IPS-11a (cell line): ENCODE data around the gene ACTN1.
"Not testable (repeated sequence)": the region's sequence is repeated elsewhere in the genome, so short reads cannot be mapped to it uniquely, and the experiment has no call there.

Experiments
- H3K4me3 ChIP-seq: one replicate; pipeline ENCODE4 v1.5.1; 2013; ENCODE audit warnings: low read depth, low read length, control low read depth

Gene ACTN1

DNA sequence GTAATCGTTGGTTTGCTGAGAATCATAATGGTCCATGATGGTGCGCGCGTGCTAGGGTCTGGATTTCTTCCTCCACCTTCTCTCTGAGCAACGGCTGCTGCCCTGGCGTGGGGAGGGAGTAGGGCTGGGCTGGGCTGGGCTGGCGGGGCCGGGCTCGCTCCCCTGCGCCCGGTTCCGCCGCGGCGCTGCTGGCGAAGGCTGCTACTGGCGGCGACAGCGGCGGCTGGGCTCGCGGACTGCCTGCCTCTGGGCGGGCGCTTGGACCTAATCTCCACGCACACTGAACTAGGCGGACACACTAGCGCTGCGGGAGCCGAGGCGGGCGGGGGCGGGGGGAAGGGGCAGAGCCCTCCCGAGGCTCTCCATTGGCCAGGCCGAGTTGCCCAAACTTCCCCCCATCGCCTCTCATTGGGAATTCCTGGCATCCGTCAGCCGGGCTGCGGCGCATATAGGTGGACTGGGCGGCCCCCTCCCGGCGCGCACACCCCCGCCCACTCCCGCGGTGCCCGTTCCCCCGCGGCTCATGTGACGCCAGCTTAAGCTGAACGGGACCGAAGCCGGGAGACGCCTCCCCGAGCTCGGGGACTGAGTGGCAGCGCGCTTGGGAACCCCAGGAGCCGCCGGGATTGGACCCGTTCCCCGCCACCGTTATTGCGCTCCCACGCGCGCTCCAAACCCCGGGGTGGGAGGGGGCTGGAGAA, at the start of gene ACTN1:
Gene ACTN1, minus strand, starts transcription at position 282 of the 701 bp plus-strand sequence. Its CDS starts 246 bp downstream, at position 36.
- H3K4me3 ChIP-seq, result peak within 1 kb of the TSS; percentile 94

GRCh38 chr14:69027242-69027913, 48.3 kb upstream of the ACTN1 start:
- H3K4me3 ChIP-seq, result no peak overlapping the region

DNA sequence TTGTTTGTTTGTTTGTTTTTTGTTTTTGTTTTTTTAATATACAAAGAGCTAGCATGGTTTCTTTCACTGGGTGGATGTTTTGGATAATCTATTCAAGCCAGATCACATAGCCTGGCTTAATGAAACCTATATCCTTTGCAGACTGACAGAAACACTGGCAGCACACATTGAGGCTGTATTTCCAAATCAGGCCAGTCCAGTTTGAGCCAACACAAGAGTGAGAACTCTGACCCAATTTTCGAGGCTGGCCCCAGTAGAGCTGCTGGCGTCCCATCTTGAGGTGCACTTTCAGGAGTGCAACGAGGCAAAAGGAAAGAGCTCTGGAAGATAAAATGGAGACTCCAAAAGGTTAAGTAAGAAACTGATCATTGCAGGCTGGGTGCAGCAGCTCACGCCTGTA, 43.9 kb upstream of the ACTN1 start:
- H3K4me3 ChIP-seq, result no peak overlapping the region

DNA sequence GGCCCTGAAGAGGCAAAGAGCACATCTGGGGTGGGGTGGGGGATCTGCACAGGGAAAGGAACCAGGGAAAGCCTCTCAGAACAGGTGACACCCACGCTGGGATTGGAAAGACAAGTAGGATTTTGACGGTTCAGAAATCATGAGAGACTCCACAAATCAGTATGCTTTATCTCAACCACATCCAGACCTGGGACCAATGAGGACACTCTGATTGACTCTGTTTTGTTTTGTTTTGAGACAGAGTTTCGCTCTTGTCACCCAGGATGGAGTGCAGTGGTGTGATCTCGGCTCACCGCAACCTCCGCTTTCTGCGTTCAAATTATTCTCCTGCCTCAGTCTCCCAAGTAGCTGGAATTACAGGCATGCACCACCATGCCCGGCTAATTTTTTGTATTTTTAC, 43.0 kb upstream of the ACTN1 start:
- not testable (repeated sequence) for H3K4me3 ChIP-seq

DNA sequence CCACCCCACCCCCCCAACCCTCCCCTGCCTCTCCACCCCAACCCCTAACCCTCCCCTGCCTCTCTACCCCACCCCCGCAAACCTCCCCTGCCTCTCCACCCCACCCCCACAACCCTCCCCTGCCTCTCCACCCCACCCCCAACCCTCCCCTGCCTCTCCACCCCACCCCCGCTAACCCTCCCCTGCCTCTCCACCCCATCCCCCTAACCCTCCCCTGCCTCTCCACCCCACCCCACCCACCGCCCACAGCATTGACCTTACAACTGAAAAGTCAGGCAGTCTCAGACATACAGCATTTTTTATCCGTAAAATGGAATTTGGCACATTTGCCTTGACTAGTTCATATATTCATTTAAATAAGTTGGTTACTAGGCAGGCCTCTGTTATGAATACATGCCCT, 38.6 kb upstream of the ACTN1 start:
- no peak overlapping the region for H3K4me3 ChIP-seq

- no peak overlapping the region for H3K4me3 ChIP-seq
Observed at GRCh38 chr14:69014829-69015259, 35.7 kb upstream of the ACTN1 start.

DNA sequence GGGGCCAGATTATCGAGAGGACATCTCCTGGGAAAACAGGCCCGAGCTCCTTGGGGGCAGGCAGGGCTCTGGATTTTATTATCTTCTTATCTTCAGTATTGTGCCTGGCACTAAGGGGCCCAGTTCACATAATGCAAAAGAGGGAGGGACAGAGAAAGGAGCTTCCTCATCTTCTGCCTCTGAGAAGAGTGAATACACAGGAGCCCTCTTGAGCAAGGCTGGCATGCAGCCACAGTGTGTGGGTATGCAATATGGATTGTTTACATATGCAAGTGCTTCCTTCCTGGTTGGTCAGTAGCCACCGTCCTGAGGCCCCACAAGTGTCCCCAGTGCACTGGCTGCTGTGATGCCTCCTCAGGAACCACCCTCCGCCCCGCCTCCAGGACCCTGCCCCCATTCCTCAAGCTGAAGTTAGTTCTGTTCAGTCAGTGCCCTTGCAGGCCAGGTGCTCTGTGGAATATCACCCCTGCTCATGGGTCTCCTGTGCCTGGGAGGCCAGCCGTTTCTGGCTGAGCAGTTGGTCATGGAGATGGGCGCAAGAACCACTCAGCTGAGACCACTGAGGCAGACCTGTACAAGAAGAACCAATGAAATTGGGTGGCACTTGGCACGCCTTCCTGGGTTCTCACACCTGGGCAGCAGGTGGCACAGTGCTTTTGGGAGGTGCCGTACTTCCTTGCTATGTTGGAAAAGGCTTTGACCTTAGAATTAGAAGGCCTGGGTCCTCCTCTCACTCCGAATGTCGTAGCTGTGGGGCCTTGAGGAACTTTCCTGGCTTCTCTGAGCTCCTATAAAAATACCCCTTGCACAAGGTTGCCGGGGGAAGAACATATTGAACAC, 35.1 kb upstream of the ACTN1 start:
- H3K4me3 ChIP-seq, result no peak overlapping the region

GRCh38 chr14:69012256-69012953, 33.3 kb upstream of the ACTN1 start:
- H3K4me3 ChIP-seq, result no peak overlapping the region

GRCh38 chr14:69010648-69011047, 31.5 kb upstream of the ACTN1 start:
- no peak overlapping the region for H3K4me3 ChIP-seq

DNA sequence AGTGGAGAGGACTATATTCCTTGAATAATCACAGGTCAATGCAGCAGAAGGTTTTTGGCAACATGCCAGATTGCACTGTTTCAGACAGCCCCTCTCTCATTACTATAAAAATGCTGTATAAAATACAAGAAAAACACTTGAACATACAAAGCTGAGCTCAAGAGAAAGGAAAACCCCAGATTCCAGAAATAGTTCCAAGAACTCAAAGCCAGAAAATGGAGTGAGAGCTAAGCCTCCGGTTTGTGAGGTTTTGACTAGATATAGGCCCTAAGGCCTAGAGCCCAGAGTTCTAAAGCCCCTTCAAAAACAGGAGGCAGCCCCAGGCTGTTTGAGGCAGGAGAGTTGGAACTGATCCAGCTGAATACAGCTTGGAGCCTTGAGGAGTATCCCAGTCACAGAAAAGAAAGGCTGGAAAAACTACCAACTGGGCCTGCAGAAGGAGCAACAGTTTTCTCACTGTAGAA, 29.4 kb upstream of the ACTN1 start:
- no peak overlapping the region for H3K4me3 ChIP-seq

- no peak overlapping the region for H3K4me3 ChIP-seq
Observed at GRCh38 chr14:69006346-69006745, 27.2 kb upstream of the ACTN1 start.

GRCh38 chr14:69005432-69006148, 26.5 kb upstream of the ACTN1 start:
- H3K4me3 ChIP-seq, result no peak overlapping the region

DNA sequence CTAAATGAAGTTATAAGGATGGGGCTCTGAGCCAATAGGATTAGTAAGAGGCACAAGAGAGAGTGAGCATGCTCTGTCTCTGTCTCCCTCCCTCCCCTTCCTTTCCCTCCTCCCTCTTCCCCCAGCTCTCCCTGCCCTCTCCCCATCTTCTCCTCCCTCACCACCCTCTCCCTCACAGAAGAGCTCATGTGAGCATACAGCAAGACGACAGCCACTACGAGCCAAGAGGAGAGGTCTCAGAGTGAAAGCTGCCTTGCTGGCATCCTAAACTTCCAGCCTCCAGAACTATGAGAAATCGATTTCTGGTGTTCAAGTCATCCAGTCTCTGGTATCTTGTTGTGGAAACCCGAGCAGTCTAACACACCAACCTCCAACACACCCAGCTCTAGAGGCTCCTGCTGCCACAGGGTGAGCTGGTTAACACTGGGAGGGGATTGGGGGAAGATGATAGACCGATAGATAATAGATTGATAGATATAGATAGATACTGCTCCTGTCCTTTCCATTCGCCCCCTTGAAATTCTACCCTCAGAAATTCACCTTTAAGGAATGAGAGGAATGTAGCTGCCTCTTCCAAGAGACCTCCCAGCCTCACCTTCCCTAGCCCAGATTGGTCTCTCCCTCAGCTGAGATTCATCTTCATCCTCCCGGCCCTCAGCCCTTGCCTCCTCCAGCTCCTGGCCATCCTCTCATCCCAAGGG, 25.8 kb upstream of the ACTN1 start:
- H3K4me3 ChIP-seq, result no peak overlapping the region

DNA sequence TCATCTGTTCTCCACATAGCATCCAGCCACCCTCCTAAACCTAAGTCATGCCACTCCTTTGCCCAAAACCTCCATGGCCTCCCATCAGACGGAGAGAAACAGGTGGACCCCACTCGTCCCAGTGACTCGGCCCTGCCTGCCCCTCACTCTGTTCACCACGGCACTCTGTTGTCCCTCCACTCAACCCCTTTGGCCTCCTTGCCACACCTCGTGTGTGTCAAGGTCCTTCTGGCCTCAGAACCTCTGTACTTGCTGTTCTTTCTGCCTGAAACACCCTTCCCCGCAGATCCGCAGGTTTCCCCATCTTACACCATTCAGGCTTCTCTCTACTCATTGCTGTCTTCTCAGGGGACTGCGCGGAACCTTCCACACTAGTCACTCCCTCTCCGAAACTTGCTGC, 24.5 kb upstream of the ACTN1 start:
- H3K4me3 ChIP-seq, result no peak overlapping the region

DNA sequence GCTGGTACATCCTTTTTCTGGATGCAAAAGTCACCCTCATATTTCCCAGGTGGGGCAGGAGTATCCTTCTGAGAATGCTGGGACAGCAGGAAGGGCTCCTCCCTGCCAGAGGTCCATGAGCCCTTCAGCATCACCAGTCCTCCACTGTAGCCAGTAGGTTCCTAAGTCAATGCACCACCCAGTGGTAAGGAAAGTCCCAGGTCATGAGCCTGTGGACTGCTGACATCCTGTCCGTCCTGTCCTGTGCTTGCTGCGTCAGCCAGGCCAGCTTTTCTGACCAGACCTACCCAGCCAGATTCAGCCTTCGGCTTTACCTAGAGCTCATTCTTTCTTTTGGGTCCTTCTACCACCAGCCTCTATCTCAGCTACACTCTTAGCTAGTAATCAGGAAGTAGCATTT, 23.0 kb upstream of the ACTN1 start:
- no peak overlapping the region for H3K4me3 ChIP-seq

- H3K4me3 ChIP-seq, result no peak overlapping the region
Observed at GRCh38 chr14:69001375-69001774, 22.3 kb upstream of the ACTN1 start.

DNA sequence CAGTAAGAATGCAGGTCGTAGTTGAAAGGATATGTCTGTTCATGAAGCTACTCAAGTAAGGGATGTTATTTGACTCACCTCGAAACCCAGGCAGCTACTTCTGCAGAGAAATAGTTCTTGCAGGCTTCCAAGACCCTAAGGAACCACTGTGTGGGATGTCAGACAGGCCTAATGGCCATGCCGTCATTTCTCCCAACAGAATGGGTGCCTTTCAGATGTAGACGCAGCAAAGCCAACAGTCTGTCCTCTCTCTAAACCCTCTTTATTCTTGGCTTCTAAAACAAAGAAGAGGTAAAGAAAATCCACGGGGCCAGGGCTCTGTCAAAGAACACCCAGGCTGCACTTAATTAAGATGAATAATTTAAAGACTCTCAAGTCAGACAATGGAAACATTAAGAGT, 19.0 kb upstream of the ACTN1 start:
- no peak overlapping the region for H3K4me3 ChIP-seq

- H3K4me3 ChIP-seq, result no peak overlapping the region
Observed at GRCh38 chr14:68995731-68996130, 16.6 kb upstream of the ACTN1 start.

DNA sequence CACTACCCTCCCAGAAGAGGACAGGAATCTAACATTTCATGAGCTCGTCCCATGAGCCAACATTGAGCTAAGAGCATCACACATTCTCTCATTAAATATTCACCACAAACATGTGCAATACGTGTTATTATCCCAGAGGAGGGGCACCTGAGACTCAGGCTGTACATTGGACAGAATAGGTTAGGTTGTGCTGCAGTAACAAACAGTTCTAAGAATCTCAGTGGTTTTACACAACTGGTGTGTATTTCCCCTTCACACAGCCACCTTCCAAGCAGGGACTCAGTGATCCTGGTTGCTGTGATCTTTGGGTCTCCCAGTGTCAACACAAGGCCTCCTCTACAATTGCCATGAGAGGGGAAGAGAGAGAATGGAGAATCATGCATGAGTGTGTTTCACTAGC, 15.0 kb upstream of the ACTN1 start:
- no peak overlapping the region for H3K4me3 ChIP-seq

DNA sequence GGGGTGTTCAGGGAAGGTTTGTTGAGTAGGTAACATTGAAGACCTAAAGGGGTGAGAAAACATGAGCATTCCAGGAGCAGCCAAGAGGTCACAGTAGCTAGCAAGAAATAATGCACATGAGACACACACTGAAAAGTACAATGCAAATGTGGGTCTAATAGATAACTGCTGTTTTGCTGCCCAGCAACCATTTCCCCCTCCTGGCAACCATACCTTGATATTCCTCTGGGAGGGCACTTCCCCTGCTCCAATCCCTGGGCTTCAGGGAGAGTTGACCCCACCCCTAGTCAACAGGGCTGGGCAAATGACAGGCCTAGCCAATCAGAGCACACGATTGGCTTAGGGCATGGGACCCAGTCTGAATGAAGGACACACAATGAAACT, 8.5 kb upstream of the ACTN1 start:
- no peak overlapping the region for H3K4me3 ChIP-seq
